Breast epithelium (tissue), 4 donors: ENCODE results near the gene CDKN2B-AS1. TPM values are rescaled to one million over a fixed set of nuclear protein-coding genes. Genes with fewer than 3 reads are reported as not detected.

Experiments used
- DNase-seq, 2 donors: peaks; one replicate each; pipeline ENCODE4 v3.0.0-alpha.2; 2019; ENCODE audit warnings: low spot score in 2 of 2
- H3K27ac ChIP-seq, 2 donors: fragments of 200-600 bp; sonication (generic) in 1 of 2; one replicate each; pipeline ENCODE4 v1.5.1; 2016 to 2019; ENCODE audit warnings: mild to moderate bottlenecking in 1 of 2
- H3K27me3 ChIP-seq, 2 donors: fragments of 200-600 bp; sonication (generic) in 1 of 2; one replicate each; pipeline versions ENCODE4 v1.5.1 to v1.6.0; 2017 to 2019; ENCODE audit warnings: control low read depth in 1 of 2, mild to moderate bottlenecking in 1 of 2
- H3K36me3 ChIP-seq: fragments of 200-600 bp; one replicate; pipeline ENCODE4 v1.5.1; 2019
- H3K4me1 ChIP-seq, 2 donors: fragments of 200-600 bp; sonication (generic); one replicate each; pipeline ENCODE4 v1.5.1; 2016 to 2019; ENCODE audit warnings: control low read depth in 1 of 2
- H3K4me3 ChIP-seq, 3 donors: fragments of 200-600 bp; sonication (generic); 1 replicate in 2 of 3; 2 replicates in 1 of 3; pipeline ENCODE4 v1.5.1; 2016 to 2019; ENCODE audit warnings: mild to moderate bottlenecking in 3 of 3, moderate library complexity in 2 of 3
- H3K9me3 ChIP-seq, 2 donors: fragments of 200-600 bp; sonication (generic) in 1 of 2; one replicate each; pipeline ENCODE4 v1.5.1; 2016 to 2019; ENCODE audit warnings: control low read depth in 1 of 2
- POLR2A ChIP-seq: fragments of 450-650 bp; IDR thresholded peaks from one replicate; pipeline ENCODE4 v1.6.1; 2016; ENCODE audit warnings: antibody characterized with exemption, mild to moderate bottlenecking, moderate library complexity
- POLR2AphosphoS5 ChIP-seq, 3 donors: sonication (generic); formaldehyde crosslinking; IDR thresholded peaks; one replicate each; pipeline ENCODE4 v1.6.1; 2017; ENCODE audit warnings: antibody characterized with exemption in 3 of 3
- intact Hi-C: fragments of 100-400 bp; cut with DNase I; formaldehyde crosslinking; loops from one replicate; pipeline ENCODE4 v1.15.1; 2023; ENCODE audit warnings: low total_unique reads
- total RNA-seq, 3 donors: library from RNA; depleted of rRNA; stranded (reverse); fragments of >200 nt; gene quantifications; one replicate each; pipeline ENCODE4 v1.1.0, GENCODE V29; 2016
- TF ChIP-seq, protein P1 (sequence below), 3 donors: fragments of 450-650 bp; IDR thresholded peaks; one replicate each; pipeline ENCODE4 v1.5.1; 2016 to 2017; ENCODE audit warnings: antibody characterized with exemption in 3 of 3, mild to moderate bottlenecking in 3 of 3, moderate library complexity in 3 of 3

CDKN2B-AS1 gene
- total RNA-seq, 3 donors from 2014 or later, result 1.3 to 4.6 (median 3.2) TPM

DNA sequence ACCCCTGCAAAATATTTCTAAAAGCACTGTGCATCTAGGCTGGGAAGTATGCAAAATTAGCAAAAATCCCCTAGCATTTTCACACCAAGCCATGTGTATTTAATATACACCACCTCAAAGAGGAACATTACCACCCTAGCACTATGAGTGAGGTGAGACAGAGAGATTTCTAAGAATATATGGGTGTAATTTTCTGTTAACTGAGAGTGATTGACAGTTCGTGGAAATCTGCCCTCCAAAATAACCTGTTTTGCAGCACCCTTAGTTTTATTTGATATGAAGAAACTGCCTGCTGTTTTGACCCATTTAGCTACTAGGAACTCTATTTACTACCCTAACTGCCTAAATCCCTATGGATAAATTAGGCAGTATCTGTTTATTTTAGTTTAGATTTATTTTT is 78.8 kb downstream of the CDKN2B-AS1 start:
- no peak overlapping the region for H3K4me3 ChIP-seq
- no peaks in the 10 kb centered on the region for H3K9me3 ChIP-seq
- TF ChIP-seq, protein P1, sequence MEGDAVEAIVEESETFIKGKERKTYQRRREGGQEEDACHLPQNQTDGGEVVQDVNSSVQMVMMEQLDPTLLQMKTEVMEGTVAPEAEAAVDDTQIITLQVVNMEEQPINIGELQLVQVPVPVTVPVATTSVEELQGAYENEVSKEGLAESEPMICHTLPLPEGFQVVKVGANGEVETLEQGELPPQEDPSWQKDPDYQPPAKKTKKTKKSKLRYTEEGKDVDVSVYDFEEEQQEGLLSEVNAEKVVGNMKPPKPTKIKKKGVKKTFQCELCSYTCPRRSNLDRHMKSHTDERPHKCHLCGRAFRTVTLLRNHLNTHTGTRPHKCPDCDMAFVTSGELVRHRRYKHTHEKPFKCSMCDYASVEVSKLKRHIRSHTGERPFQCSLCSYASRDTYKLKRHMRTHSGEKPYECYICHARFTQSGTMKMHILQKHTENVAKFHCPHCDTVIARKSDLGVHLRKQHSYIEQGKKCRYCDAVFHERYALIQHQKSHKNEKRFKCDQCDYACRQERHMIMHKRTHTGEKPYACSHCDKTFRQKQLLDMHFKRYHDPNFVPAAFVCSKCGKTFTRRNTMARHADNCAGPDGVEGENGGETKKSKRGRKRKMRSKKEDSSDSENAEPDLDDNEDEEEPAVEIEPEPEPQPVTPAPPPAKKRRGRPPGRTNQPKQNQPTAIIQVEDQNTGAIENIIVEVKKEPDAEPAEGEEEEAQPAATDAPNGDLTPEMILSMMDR (IDR thresholded peaks at IDR 0.05), result no peak
- no peak for TF ChIP-seq POLR2AphosphoS5 (IDR thresholded peaks at IDR 0.05)
- TF ChIP-seq POLR2A, result no peak
- DNase-seq, result no peak
- H3K27ac ChIP-seq, result no peak overlapping the region
- H3K27me3 ChIP-seq, result no peaks in the 10 kb centered on the region
- intact Hi-C loops, result no loop called here
- no peaks in the 10 kb centered on the region for H3K36me3 ChIP-seq
- H3K4me1 ChIP-seq, result no peaks in the 10 kb centered on the region

DNA sequence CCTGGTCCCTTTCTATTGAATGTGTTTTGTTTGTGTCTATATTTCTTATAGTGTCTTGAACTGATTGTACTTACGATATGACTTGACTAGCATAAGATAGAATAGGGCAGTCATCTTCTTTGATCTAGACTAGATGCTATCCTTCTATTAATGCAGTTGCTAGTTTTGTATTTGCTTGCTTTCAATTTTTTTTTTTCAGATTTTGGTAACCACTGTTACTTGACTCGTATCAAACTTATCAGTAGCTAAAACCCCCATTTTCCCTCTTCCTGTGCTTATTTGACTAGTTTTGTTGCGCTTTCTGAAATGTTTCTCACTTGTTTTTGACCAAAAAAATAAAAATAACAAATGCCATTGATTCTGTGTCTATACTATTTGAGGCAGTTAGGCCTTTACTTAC is 83.5 kb downstream of the CDKN2B-AS1 start:
- no peak overlapping the region for H3K27ac ChIP-seq
- DNase-seq, result no peak
- TF ChIP-seq, protein P1 (IDR thresholded peaks at IDR 0.05), result no peak
- TF ChIP-seq POLR2A, result no peak
- no peak for TF ChIP-seq POLR2AphosphoS5 (IDR thresholded peaks at IDR 0.05)
- H3K36me3 ChIP-seq, result no peaks in the 10 kb centered on the region
- H3K27me3 ChIP-seq, result no peaks in the 10 kb centered on the region
- H3K4me1 ChIP-seq, result no peaks in the 10 kb centered on the region
- no peak overlapping the region for H3K4me3 ChIP-seq
- H3K9me3 ChIP-seq, result no peaks in the 10 kb centered on the region
- intact Hi-C loops, result no loop called here

DNA sequence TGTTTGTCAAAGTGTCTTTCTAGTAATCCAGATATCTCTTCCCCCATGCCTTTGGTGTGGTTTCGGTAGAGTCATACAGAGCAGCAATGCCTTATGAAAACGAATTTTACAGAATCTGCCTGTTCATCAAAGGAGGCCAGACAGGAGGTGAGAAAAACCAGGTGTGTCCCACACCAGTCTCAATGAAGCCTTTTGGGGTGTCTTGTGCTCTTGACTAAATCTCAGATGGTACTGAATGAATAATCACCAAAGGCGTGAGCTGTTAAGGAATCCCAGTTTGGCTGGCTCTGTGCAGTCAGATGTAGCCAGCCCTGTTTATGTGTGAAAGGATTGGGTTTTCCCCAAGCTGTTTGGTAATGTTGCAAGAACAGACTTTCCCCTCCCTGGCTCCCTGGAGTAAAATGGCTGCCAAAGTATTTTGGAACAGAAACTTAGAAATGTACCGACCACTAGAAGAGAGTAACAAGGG is 85.3 kb downstream of the CDKN2B-AS1 start:
- TF ChIP-seq POLR2AphosphoS5 (IDR thresholded peaks at IDR 0.05) (peak in 1 of 3 donors; percentile 39), POLR2A (no peak)
- TF ChIP-seq, protein P1 (IDR thresholded peaks at IDR 0.05), result no peak
- intact Hi-C loops, result no loop called here
- H3K27ac ChIP-seq, result peak overlapping the region; percentile 17 to 52
- no peaks in the 10 kb centered on the region for H3K27me3 ChIP-seq
- no peak overlapping the region for H3K4me3 ChIP-seq
- DNase-seq, result peak in 1 of 2 donors; percentile 24
- no peaks in the 10 kb centered on the region for H3K4me1 ChIP-seq
- H3K36me3 ChIP-seq, result no peaks in the 10 kb centered on the region
- H3K9me3 ChIP-seq, result no peaks in the 10 kb centered on the region

DNA sequence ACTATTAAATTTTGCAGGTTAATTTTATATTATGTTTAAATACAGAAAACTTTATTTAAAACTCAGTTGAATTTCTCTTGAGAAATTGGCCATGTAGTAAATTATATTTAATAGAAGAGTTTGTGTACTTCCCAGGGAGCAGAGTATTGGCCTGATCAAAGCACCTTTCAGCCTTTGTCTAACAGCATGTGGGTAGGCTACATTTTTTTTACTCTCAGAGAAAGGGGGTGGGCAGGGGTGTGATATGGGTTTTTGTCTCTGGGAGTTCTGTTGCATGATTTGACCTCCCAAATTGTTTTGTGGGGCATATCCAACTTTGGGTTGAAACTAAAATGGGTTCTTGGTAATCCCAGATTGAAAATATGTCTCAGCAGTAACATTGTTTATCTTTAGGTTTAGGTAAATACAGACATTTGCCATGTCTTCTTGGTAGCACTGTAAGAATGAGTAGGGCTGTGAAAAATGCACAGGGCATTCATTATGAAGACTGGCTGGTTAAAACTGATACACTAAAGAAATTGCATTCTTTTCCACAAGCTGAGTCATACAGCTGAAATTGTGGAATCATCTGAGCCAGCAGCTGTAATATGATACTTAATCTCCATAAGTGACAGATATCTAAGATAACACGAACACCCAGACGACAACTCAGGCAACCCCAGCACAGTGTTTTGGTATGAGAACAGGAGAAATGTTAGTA is 89.9 kb downstream of the CDKN2B-AS1 start:
- no peaks in the 10 kb centered on the region for H3K27me3 ChIP-seq
- no peaks in the 10 kb centered on the region for H3K9me3 ChIP-seq
- no peak for DNase-seq
- TF ChIP-seq POLR2AphosphoS5 (IDR thresholded peaks at IDR 0.05) (no peak), POLR2A (no peak)
- TF ChIP-seq, protein P1 (IDR thresholded peaks at IDR 0.05), result no peak
- intact Hi-C loops, result no loop called here
- no peaks in the 10 kb centered on the region for H3K36me3 ChIP-seq
- no peaks in the 10 kb centered on the region for H3K4me1 ChIP-seq
- H3K4me3 ChIP-seq, result no peak overlapping the region
- no peak overlapping the region for H3K27ac ChIP-seq

DNA sequence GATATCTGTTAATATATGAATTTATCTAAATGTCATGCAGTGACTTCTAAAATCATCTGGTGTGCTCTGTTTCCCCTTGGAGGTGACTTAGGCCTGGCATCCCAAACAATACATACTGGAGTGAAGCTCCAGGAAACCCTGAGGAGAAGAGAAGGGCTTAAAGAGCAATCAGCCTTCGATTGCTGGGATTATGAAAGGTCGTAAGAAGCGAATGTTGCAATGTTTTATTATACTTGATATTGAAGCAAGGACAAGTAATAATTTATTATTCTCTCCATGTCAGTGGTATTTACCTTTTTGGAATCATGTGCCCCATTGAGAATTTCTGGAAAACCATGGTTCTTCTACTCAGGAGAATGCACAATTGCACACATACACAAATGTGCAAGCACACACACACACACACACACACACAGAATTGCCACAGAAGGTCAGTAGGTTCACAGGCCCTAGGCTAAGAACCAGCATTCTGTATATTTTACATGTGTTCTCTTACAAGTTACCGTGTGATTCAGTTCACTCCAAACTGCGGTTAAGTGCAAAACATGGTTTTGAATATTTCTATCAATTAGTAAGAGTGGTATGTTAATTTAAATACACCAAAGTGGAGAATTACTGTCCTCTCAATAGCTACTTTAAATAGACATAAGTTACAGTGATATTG is 93.6 kb downstream of the CDKN2B-AS1 start:
- TF ChIP-seq POLR2A, result no peak
- no peak for TF ChIP-seq POLR2AphosphoS5 (IDR thresholded peaks at IDR 0.05)
- TF ChIP-seq, protein P1 (IDR thresholded peaks at IDR 0.05), result no peak
- no peak for DNase-seq
- Histone ChIP-seq H3K4me1 (no peaks in the 10 kb centered on the region), H3K27me3 (no peaks in the 10 kb centered on the region), H3K27ac (no peak overlapping the region), H3K9me3 (no peaks in the 10 kb centered on the region), H3K36me3 (no peaks in the 10 kb centered on the region), H3K4me3 (no peak overlapping the region)
- intact Hi-C loops, result no loop called here
